Activated CD8-positive, alpha-beta T cell treated with anti-CD3 and anti-CD28 coated beads, Interleukin-2, amount 10 ng/mL, durations not matched to agents 7 days and 5 days (primary cell): Measurements from ENCODE around the gene PLXNB1. TPM values are rescaled to one million over a fixed set of nuclear protein-coding genes. Genes with fewer than 3 reads are reported as not detected.
"Not testable (repeated sequence)": the region's sequence is repeated elsewhere in the genome, so short reads cannot be mapped to it uniquely, and the experiment has no call there.

ENCODE experiments used
- ATAC-seq: fragments of 150-1000 bp; cut with Tn5 transposase; one replicate; pipeline ENCODE4 v1.10.0; 2021; ENCODE audit warnings: moderate library complexity
- CTCF ChIA-PET: fragments of 350-600 bp; sonication (Branson Sonifier 250); formaldehyde crosslinking; loops from one replicate; lab custom pipeline; 2021; ENCODE audit warnings: antibody characterized with exemption; lab: Charles Lee
- POLR2A ChIA-PET: fragments of 350-600 bp; sonication (Branson Sonifier 250); formaldehyde crosslinking; loops from one replicate; lab custom pipeline; 2021; ENCODE audit warnings: antibody characterized with exemption; lab: Charles Lee
- DNase-seq: peaks from one replicate; pipeline ENCODE4 v3.0.0-alpha.2; 2020
- H3K27ac Mint-ChIP-seq: one replicate; pipeline ENCODE4 v1.8.0; 2021; ENCODE audit warnings: mild to moderate bottlenecking, mixed read lengths
- H3K27me3 Mint-ChIP-seq: one replicate; pipeline ENCODE4 v1.8.0; 2021; ENCODE audit warnings: low read depth, mixed read lengths
- H3K36me3 Mint-ChIP-seq: one replicate; pipeline ENCODE4 v1.8.0; 2021; ENCODE audit warnings: low read depth, mixed read lengths
- H3K4me1 Mint-ChIP-seq: one replicate; pipeline ENCODE4 v1.8.0; 2021; ENCODE audit warnings: low read depth, mixed read lengths
- H3K4me3 Mint-ChIP-seq: one replicate; pipeline ENCODE4 v1.8.0; 2021; ENCODE audit warnings: mild to moderate bottlenecking, mixed read lengths
- H3K9me3 Mint-ChIP-seq: one replicate; pipeline ENCODE4 v1.8.0; 2022; ENCODE audit warnings: mixed read lengths; ENCODE audit not compliant: insufficient read depth
- total RNA-seq, 2 experiments: library from RNA; stranded (reverse); gene quantifications; one replicate each; pipeline ENCODE4 v1.2.3, GENCODE V29; 2021

The PLXNB1 gene
- total RNA-seq, 2 experiments from 2014 or later = 0.76 to 1.7 TPM

DNA sequence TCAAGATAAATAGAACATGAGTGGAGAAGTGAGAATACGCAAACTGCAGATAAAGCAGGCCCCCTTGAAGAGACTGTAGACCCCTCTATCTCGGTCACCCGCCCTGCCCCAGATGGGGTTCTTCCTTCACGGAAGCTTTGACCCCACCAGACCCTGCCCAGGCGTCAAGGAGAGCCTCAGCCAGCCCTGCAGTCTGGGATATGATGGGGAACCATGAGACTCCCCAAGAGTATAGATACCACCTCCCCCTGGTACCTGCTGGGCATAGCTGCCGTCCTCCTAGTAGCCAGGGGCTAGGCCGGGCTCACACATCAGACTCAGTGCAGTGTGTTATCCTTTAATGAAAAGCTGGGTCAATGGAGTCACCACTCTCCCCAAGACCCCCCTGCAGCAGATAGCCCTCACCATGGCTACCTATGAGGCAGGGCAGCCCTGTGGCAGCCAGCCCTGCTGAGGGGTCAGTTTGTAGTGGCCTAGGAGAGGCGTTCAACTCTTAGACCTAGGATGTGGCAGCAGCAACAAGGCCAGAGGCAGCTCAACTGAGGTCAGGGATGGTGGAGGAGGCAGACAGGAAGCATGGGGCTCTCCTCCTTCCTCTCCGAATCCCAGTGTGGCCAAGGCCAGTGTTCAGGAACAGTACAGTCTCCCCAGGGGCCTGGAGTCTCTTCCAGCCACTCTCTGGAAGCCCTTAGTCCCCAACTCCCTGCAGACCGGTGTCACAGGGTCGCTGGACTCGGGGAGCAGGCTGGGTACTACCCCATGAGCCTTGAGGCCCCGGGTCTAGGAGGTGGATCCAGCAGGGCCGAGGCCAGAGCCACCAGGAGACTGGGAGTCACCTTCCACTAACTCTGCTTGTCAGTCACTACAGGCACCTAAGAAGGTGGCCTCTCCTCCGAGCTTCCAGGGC is 26.1 kb downstream of the PLXNB1 start:
- Mint-ChIP-seq H3K4me3 (no peak overlapping the region), H3K27me3 (no peaks in the 10 kb centered on the region), H3K36me3 (no peaks in the 10 kb centered on the region), H3K27ac (no peak overlapping the region), H3K4me1 (no peaks in the 10 kb centered on the region), H3K9me3 (no peaks in the 10 kb centered on the region)
- ChIA-PET POLR2A (interaction anchor here (1.2 kb wide), 1 partner anchor 36 kb away, joined by 4 read pairs; the partner anchor contains the start of genes CCDC51 and TMA7), CTCF (interaction anchor here (1.1 to 11.6 kb wide), 3 partner anchors 30 to 151 kb away, joined by 3 to 342 read pairs (median 179); partner anchors contain the start of genes PFKFB4 and PLXNB1)
- DNase-seq (no peak), ATAC-seq (no peak)

DNA sequence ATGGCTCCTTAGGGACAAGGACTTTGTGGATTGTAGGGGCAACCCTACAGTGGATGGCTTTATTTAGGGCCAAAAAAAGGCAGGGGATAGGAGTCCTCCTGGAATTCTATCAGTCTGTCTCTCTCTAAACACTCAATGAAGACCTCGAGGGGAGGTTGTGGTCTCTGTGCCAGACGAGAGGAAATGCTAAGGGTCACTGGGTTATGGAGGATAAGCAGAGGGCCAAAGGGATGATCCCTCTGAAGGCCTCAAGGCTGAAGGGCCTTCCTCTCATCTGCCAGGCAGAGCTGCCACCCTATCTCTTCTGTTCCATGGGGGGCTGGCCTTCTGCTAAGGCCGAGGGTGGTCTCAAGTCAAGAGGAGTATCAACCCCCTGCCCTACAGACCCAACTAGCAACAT is 27.0 kb downstream of the PLXNB1 start:
- Mint-ChIP-seq H3K27ac (no peak overlapping the region), H3K4me3 (no peak overlapping the region), H3K36me3 (no peaks in the 10 kb centered on the region), H3K27me3 (no peaks in the 10 kb centered on the region), H3K9me3 (no peaks in the 10 kb centered on the region), H3K4me1 (no peaks in the 10 kb centered on the region)
- ATAC-seq (no peak), DNase-seq (no peak)
- ChIA-PET POLR2A (no interaction called here), CTCF (interaction anchor here (0.6 to 11.6 kb wide), 4 partner anchors 31 to 152 kb away, joined by 3 to 342 read pairs (median 91); partner anchors contain the start of genes PFKFB4 and PLXNB1)

- Mint-ChIP-seq H3K9me3 (no peaks in the 10 kb centered on the region), H3K27ac (no peak overlapping the region), H3K27me3 (no peaks in the 10 kb centered on the region), H3K36me3 (no peaks in the 10 kb centered on the region), H3K4me3 (no peak overlapping the region), H3K4me1 (peaks cover 2% of the 10 kb centered on the region)
- ChIA-PET POLR2A (no interaction called here), CTCF (interaction anchor here (0.8 to 11.6 kb wide), 5 partner anchors 32 to 153 kb away, joined by 3 to 342 read pairs (median 45); partner anchors contain the start of genes CCDC51, PFKFB4, PLXNB1 and TMA7)
- no peak for DNase-seq
- no peak for ATAC-seq
Observed at GRCh38 chr3:48402281-48402732, 27.6 kb downstream of the PLXNB1 start.

DNA sequence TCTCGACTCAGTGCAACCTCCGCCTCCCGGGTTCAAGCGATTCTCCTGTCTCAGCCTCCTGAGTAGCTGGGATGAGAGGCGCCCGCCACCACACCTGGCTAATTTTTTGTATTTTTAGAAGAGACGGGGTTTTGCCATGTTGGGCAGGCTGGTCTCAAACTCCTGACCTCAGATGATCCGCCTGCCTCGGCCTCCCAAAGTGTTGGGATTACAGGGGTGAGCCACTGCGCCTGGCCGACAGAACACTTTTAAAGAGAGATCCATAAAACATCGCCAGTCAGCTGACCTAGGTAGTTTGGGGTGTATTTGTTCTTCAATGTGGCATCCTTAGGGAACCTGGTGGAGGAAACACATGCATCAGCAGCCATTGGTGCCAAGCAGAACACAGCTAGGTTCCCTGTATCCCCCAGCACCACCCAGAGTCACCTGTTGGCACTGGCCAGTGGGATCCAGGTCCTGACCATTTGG is 28.4 kb downstream of the PLXNB1 start:
- not testable (repeated sequence) for H3K4me1 Mint-ChIP-seq

GRCh38 chr3:48400824-48401433 is 29.0 kb downstream of the PLXNB1 start:
- CTCF ChIA-PET = interaction anchor here (0.6 to 11.6 kb wide), 69 partner anchors 8 to 777 kb away, joined by 3 to 342 read pairs (median 4); partner anchors contain the start of genes CCDC51, FBXW12, NCKIPSD and NME6
- ATAC-seq (peak; percentile 88), DNase-seq (peak; percentile 76)
- POLR2A ChIA-PET = interaction anchor here (0.7 kb wide), 1 partner anchor 35 kb away, joined by 3 read pairs; no protein-coding TSS in a partner anchor
- peaks cover under 1% of the 10 kb centered on the region for H3K27me3 Mint-ChIP-seq
- no peak overlapping the region for H3K4me3 Mint-ChIP-seq
- no peaks in the 10 kb centered on the region for H3K9me3 Mint-ChIP-seq
- no peaks in the 10 kb centered on the region for H3K36me3 Mint-ChIP-seq
- H3K4me1 Mint-ChIP-seq = peaks cover 2% of the 10 kb centered on the region
- no peak overlapping the region for H3K27ac Mint-ChIP-seq

More for the DNA sequence above, 28.4 kb downstream of the PLXNB1 start:
- H3K27me3 Mint-ChIP-seq, H3K9me3 Mint-ChIP-seq, H3K27ac Mint-ChIP-seq, H3K36me3 Mint-ChIP-seq, POLR2A ChIA-PET, DNase-seq, H3K4me3 Mint-ChIP-seq, ATAC-seq: not testable (repeated sequence)
- CTCF ChIA-PET = interaction anchor here (0.6 to 11.6 kb wide), 57 partner anchors 9 to 554 kb away, joined by 3 to 342 read pairs (median 4); partner anchors contain the start of genes CCDC51, NCKIPSD, NME6 and PFKFB4

- DNase-seq (no peak), ATAC-seq (no peak)
- Mint-ChIP-seq H3K9me3 (no peaks in the 10 kb centered on the region), H3K27ac (no peak overlapping the region), H3K4me1 (peaks cover 2% of the 10 kb centered on the region), H3K27me3 (peaks cover 9% of the 10 kb centered on the region), H3K4me3 (no peak overlapping the region), H3K36me3 (no peaks in the 10 kb centered on the region)
- ChIA-PET POLR2A (interaction anchor here (0.6 to 1.1 kb wide), 3 partner anchors 40 to 125 kb away, joined by 3 to 4 read pairs (median 3); no protein-coding TSS in a partner anchor), CTCF (interaction anchor here (0.7 to 11.6 kb wide), 19 partner anchors 11 to 269 kb away, joined by 3 to 342 read pairs (median 10); partner anchors contain the start of genes CCDC51, PFKFB4, PLXNB1 and TMA7)
Observed at GRCh38 chr3:48399387-48400172, 30.3 kb downstream of the PLXNB1 start.

- Mint-ChIP-seq H3K27me3 (peaks cover 9% of the 10 kb centered on the region), H3K36me3 (no peaks in the 10 kb centered on the region), H3K4me3 (no peak overlapping the region), H3K9me3 (no peaks in the 10 kb centered on the region), H3K27ac (no peak overlapping the region), H3K4me1 (peaks cover 2% of the 10 kb centered on the region)
- CTCF ChIA-PET = interaction anchor here (0.9 to 11.6 kb wide), 7 partner anchors 35 to 238 kb away, joined by 3 to 342 read pairs (median 29); partner anchors contain the start of genes PFKFB4 and PLXNB1
- ATAC-seq (no peak), DNase-seq (peak; percentile 18)
- POLR2A ChIA-PET = interaction anchor here (0.6 kb wide), 1 partner anchor 124 kb away, joined by 4 read pairs; no protein-coding TSS in a partner anchor
Observed at GRCh38 chr3:48398701-48399386, 31.0 kb downstream of the PLXNB1 start.

- no peaks in the 10 kb centered on the region for H3K9me3 Mint-ChIP-seq
- peaks cover 12% of the 10 kb centered on the region for H3K27me3 Mint-ChIP-seq
- ChIA-PET POLR2A (no interaction called here), CTCF (interaction anchor here (4.0 to 11.6 kb wide), 4 partner anchors 36 to 157 kb away, joined by 22 to 342 read pairs (median 112); partner anchors contain the start of genes PFKFB4 and PLXNB1)
- peaks cover 2% of the 10 kb centered on the region for H3K4me1 Mint-ChIP-seq
- no peaks in the 10 kb centered on the region for H3K36me3 Mint-ChIP-seq
- no peak overlapping the region for H3K4me3 Mint-ChIP-seq
- no peak for ATAC-seq
- no peak overlapping the region for H3K27ac Mint-ChIP-seq
- peak; percentile 18 for DNase-seq
Observed at GRCh38 chr3:48397767-48398681, 31.9 kb downstream of the PLXNB1 start.

DNA sequence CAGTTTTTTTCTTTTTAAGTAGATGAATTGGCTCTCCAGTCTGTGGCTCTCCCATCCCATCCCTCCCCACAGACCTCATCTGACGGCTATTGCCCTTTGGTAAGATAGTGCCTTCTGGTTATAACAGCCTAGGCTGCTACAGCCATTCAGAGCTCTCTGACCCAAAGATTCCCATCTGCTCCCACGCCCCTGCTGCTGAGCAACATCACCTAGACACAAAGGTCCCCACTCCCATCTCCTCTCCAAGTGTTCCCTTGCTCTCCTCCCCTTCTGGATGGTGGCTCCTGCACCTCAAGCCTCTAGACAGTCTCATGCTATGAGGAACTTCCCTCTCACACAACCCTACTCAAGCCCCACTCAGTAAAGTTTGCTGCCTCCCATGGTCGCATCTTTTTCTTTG is 34.2 kb downstream of the PLXNB1 start:
- no peak overlapping the region for H3K4me3 Mint-ChIP-seq
- ChIA-PET CTCF (interaction anchor here (4.2 kb wide), 1 partner anchor 40 kb away, joined by 22 read pairs; no protein-coding TSS in a partner anchor), POLR2A (interaction anchor here (0.6 kb wide), 1 partner anchor 154 kb away, joined by 3 read pairs; no protein-coding TSS in a partner anchor)
- H3K9me3 Mint-ChIP-seq = no peaks in the 10 kb centered on the region
- peaks cover 23% of the 10 kb centered on the region for H3K27me3 Mint-ChIP-seq
- H3K36me3 Mint-ChIP-seq = no peaks in the 10 kb centered on the region
- no peak overlapping the region for H3K27ac Mint-ChIP-seq
- DNase-seq (no peak), ATAC-seq (no peak)
- peaks cover 2% of the 10 kb centered on the region for H3K4me1 Mint-ChIP-seq
